ENCODE measurements around the gene RPL13.
A peak's percentile ranks its signal among the peaks of the same experiment; 100 is the strongest.

Gene RPL13

GRCh38 chr16:89561884-89562599 is 1.6 kb downstream of the RPL13 start:
- H3K4me3 ChIP-seq (ENCODE audit: low read depth, low read length): peak overlapping the region; percentile 69
- no peak for DNase-seq (ENCODE audit: low read depth)
- TF ChIP-seq CTCF (IDR thresholded peaks at IDR 0.05; ENCODE audit: low read depth, low read length, missing control alignments): no peak

DNA sequence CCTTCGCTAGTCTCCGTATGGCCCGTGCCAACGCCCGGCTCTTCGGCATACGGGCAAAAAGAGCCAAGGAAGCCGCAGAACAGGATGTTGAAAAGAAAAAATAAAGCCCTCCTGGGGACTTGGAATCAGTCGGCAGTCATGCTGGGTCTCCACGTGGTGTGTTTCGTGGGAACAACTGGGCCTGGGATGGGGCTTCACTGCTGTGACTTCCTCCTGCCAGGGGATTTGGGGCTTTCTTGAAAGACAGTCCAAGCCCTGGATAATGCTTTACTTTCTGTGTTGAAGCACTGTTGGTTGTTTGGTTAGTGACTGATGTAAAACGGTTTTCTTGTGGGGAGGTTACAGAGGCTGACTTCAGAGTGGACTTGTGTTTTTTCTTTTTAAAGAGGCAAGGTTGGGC is 2.5 kb downstream of the RPL13 start:
- H3K4me3 ChIP-seq (ENCODE audit: low read depth, low read length): peak overlapping the region; percentile 69
- DNase-seq (ENCODE audit: low read depth): no peak
- no peak for TF ChIP-seq CTCF (IDR thresholded peaks at IDR 0.05; ENCODE audit: low read depth, low read length, missing control alignments)

DNA sequence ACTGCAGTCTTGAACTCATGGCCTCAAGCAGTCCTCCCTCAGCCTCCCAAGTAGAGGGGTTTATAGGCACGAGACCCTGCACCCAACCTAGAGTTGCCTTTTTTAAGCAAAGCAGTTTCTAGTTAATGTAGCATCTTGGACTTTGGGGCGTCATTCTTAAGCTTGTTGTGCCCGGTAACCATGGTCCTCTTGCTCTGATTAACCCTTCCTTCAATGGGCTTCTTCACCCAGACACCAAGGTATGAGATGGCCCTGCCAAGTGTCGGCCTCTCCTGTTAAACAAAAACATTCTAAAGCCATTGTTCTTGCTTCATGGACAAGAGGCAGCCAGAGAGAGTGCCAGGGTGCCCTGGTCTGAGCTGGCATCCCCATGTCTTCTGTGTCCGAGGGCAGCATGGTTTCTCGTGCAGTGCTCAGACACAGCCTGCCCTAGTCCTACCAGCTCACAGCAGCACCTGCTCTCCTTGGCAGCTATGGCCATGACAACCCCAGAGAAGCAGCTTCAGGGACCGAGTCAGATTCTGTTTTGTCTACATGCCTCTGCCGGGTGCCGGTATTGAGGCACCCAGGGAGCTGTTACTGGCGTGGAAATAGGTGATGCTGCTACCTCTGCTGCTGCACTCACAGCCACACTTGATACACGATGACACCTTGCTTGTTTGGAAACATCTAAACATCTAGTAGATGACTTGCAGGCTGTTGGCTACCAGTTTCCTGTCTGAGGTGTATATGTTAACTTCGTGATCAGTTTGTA is 3.3 kb downstream of the RPL13 start:
- no peak for TF ChIP-seq CTCF (IDR thresholded peaks at IDR 0.05; ENCODE audit: low read depth, low read length, missing control alignments)
- no peak for DNase-seq (ENCODE audit: low read depth)
- H3K4me3 ChIP-seq (ENCODE audit: low read depth, low read length): peak overlapping the region; percentile 69

GRCh38 chr16:89564476-89565255 is 4.2 kb downstream of the RPL13 start:
- TF ChIP-seq CTCF (IDR thresholded peaks at IDR 0.05; ENCODE audit: low read depth, low read length, missing control alignments): no peak
- no peak overlapping the region for H3K4me3 ChIP-seq (ENCODE audit: low read depth, low read length)
- no peak for DNase-seq (ENCODE audit: low read depth)

- no peak for TF ChIP-seq CTCF (IDR thresholded peaks at IDR 0.05; ENCODE audit: low read depth, low read length, missing control alignments)
- DNase-seq (ENCODE audit: low read depth): no peak
- H3K4me3 ChIP-seq (ENCODE audit: low read depth, low read length): no peak overlapping the region
Observed at GRCh38 chr16:89565256-89565505, 4.7 kb downstream of the RPL13 start.

DNA sequence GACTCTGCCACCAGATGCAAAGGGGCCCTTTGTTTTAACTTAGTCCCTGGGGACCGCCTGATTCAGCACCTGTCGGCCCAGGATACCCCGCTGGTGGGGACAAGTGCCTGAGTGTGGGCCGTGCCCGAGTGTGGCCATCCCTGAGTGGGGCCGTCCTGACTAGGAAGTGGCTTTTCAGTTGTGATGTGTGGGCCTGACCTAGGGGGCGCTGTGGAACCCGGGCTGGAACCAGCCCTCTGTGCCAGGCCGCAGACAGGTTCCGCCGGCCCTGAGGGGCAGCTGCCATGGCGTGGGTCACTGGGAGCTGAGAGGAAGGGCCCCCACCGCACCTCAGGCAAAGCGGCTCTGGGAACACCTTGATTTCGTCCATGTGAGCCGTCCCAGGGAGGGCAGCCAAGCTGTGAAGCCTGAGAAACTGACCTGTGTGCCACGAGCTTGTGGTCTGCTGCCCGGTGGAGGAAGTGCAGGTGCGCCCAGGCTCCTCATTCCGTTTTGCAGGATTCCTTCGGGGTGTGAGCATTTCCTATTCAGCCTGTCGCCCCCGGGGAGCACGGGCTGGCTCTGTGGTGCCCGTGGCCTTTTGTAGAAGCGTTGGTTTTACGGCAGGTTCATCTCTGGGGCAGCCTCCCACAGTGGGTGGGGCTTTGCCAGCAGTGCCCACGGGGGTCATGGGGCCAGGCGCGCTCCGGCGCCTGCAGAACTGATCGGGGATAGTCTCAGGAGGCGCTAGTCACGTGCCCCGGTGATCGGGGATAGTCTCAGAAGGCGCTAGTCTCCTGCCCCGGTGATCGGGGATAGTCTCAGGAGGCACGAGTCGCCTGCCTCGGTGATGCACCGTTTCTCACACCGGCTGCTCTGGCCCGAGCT is 5.3 kb downstream of the RPL13 start:
- peak; percentile 74 for TF ChIP-seq CTCF (IDR thresholded peaks at IDR 0.05; ENCODE audit: low read depth, low read length, missing control alignments)
- H3K4me3 ChIP-seq (ENCODE audit: low read depth, low read length): no peak overlapping the region
- no peak for DNase-seq (ENCODE audit: low read depth)

All from GM12864 (cell line).